Suprapubic skin (tissue), 4 donors: ENCODE measurements around the gene ZMAT3.

Source experiments
- CTCF ChIP-seq, 2 donors: fragments of 200-600 bp in 1 of 2; fragments of 450-650 bp in 1 of 2; sonication (generic) in 1 of 2; IDR thresholded peaks; one replicate each; pipeline ENCODE4 v1.5.1; 2016 to 2019; ENCODE audit warnings: antibody characterized with exemption in 2 of 2, mild to moderate bottlenecking in 1 of 2, moderate library complexity in 1 of 2
- EP300 ChIP-seq: sonication (generic); formaldehyde crosslinking; IDR thresholded peaks from one replicate; pipeline ENCODE4 v1.6.1; 2017; ENCODE audit warnings: antibody characterized with exemption
- POLR2A ChIP-seq, 2 donors: fragments of 450-650 bp; IDR thresholded peaks; one replicate each; pipeline ENCODE4 v1.6.1; 2017; ENCODE audit warnings: antibody characterized with exemption in 2 of 2, mild to moderate bottlenecking in 2 of 2, moderate library complexity in 2 of 2
- POLR2AphosphoS5 ChIP-seq, 3 donors: sonication (generic); formaldehyde crosslinking; IDR thresholded peaks; one replicate each; pipeline ENCODE4 v1.6.1; 2017; ENCODE audit warnings: antibody characterized with exemption in 3 of 3

- no peak for TF ChIP-seq CTCF (IDR thresholded peaks at IDR 0.05)
- TF ChIP-seq POLR2AphosphoS5 (IDR thresholded peaks at IDR 0.05), result no peak
- no peak for TF ChIP-seq POLR2A (IDR thresholded peaks at IDR 0.05)
- TF ChIP-seq EP300, result no peak
Measured at GRCh38 chr3:179046497-179047353, 24.9 kb downstream of the ZMAT3 start.
